Mucosa of descending colon (tissue), 3 donors: ENCODE data around the gene CENPE. TPM values are rescaled to one million over a fixed set of nuclear protein-coding genes. Genes with fewer than 3 reads are reported as not detected.

ENCODE experiments used
- ATAC-seq: fragments of 200-7000 bp; cut with Tn5 transposase; one replicate; pipeline ENCODE4 v1.9.1; 2020; ENCODE audit warnings: mild to moderate bottlenecking, moderate library complexity
- DNase-seq, 3 donors: peaks; one replicate each; pipeline ENCODE4 v3.0.0-alpha.2; 2020
- H3K36me3 ChIP-seq: fragments of 200-600 bp; one replicate; pipeline ENCODE4 v1.8.0; 2021; ENCODE audit warnings: low read depth, mild to moderate bottlenecking
- H3K4me1 ChIP-seq: fragments of 200-600 bp; one replicate; pipeline ENCODE4 v1.8.0; 2021; ENCODE audit warnings: low read depth, mild to moderate bottlenecking
- H3K4me3 ChIP-seq: fragments of 200-600 bp; one replicate; pipeline ENCODE4 v1.8.0; 2021; ENCODE audit warnings: mild to moderate bottlenecking
- H3K9me3 ChIP-seq: fragments of 200-600 bp; one replicate; pipeline ENCODE4 v1.8.0; 2021; ENCODE audit warnings: mild to moderate bottlenecking
- intact Hi-C, 2 donors: fragments of 100-400 bp; cut with DNase I in 1 of 2; cut with micrococcal nuclease in 1 of 2; formaldehyde crosslinking; loops; one replicate each; pipeline versions ENCODE4 v1.11.0 to v1.11.1; 2022; cut with DNase I, micrococcal nuclease
- total RNA-seq, 3 donors: library from RNA; stranded (reverse); fragmentation: NEBNext Ultra II Directional in 2 of 3; extraction: Animal tissue kit (Norgen Biotek cat#: 25700) in 2 of 3; gene quantifications; one replicate each; pipeline versions ENCODE4 v1.2.1 to v1.2.4, GENCODE V29; 2021 to 2023
- TF ChIP-seq, protein P1 (sequence below): fragments of 200-600 bp; IDR thresholded peaks from one replicate; pipeline ENCODE4 v1.8.0; 2022; ENCODE audit warnings: antibody characterized with exemption, mild to moderate bottlenecking
- donor health status: DM: no; HTN: no; CAD: no; lungs with moderate emphysema.
- donor health status: DM: no; HTN: no; CAD: no.
- donor health status: DM: no; HTN: yes; CAD: no.

Gene CENPE
- total RNA-seq, 3 donors from 2014 or later: 1.9 to 9.3 (median 2.8) TPM

DNA sequence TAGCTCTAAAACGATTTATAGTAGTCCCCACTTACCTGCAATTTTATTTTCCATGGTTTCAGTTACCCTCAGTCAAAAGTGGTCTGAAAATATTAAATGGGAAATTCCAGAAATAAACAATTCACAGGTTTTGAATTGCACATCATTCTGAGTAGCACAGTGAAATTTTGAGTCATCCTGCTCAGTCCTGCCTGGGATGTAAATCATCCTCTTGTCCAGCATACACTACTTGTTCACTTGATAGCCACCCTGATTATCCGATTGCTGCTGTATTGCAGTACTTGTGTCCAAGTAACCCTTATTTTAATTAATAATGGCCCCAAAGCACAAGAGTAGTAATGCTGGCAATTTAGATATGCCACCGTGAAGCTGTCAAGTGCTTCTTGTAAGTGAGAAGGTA lies 75.0 kb downstream of the CENPE start:
- ATAC-seq: no peak
- intact Hi-C loops: no loop called here

DNA sequence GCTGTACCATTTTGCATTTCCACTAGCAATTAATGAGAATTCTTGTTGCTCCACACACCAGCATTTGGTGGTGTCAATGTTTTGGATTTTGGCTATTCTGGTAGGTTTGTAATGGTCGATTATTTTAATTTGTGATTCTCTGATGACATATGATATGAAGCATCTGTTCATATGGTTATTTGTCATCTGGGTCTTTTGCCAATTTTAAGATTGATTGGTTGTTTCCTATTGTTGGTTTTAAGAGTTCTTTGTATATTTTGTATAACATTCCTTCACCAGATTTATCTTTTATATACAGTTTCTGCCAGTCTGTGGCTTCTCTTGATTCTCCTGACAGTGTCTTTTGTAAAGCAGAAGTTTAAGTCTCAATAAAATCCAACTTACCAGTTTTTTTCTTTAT lies 80.0 kb downstream of the CENPE start:
- Histone ChIP-seq H3K9me3 (no peaks in the 10 kb centered on the region), H3K4me3 (no peak overlapping the region), H3K4me1 (no peaks in the 10 kb centered on the region), H3K36me3 (no peaks in the 10 kb centered on the region)
- TF ChIP-seq, protein P1, sequence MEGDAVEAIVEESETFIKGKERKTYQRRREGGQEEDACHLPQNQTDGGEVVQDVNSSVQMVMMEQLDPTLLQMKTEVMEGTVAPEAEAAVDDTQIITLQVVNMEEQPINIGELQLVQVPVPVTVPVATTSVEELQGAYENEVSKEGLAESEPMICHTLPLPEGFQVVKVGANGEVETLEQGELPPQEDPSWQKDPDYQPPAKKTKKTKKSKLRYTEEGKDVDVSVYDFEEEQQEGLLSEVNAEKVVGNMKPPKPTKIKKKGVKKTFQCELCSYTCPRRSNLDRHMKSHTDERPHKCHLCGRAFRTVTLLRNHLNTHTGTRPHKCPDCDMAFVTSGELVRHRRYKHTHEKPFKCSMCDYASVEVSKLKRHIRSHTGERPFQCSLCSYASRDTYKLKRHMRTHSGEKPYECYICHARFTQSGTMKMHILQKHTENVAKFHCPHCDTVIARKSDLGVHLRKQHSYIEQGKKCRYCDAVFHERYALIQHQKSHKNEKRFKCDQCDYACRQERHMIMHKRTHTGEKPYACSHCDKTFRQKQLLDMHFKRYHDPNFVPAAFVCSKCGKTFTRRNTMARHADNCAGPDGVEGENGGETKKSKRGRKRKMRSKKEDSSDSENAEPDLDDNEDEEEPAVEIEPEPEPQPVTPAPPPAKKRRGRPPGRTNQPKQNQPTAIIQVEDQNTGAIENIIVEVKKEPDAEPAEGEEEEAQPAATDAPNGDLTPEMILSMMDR: no peak
- no peak for DNase-seq
- intact Hi-C loops: no loop called here
- no peak for ATAC-seq

More for the DNA sequence above, 75.0 kb downstream of the CENPE start:
- Histone ChIP-seq H3K36me3 (no peaks in the 10 kb centered on the region), H3K4me3 (no peak overlapping the region), H3K4me1 (no peaks in the 10 kb centered on the region), H3K9me3 (no peaks in the 10 kb centered on the region)
- TF ChIP-seq, protein P1: no peak
- no peak for DNase-seq

GRCh38 chr4:103111598-103111997 lies 86.5 kb downstream of the CENPE start:
- TF ChIP-seq, protein P1: no peak
- no peak overlapping the region for H3K4me3 ChIP-seq
- H3K9me3 ChIP-seq: no peaks in the 10 kb centered on the region
- DNase-seq (no peak), ATAC-seq (no peak)
- H3K36me3 ChIP-seq: no peaks in the 10 kb centered on the region
- H3K4me1 ChIP-seq: no peaks in the 10 kb centered on the region
- intact Hi-C loops: no loop called here

- intact Hi-C loops: no loop called here
Observed at GRCh38 chr4:103108542-103108941, 89.6 kb downstream of the CENPE start.

GRCh38 chr4:103105558-103106356 lies 92.4 kb downstream of the CENPE start:
- TF ChIP-seq, protein P1: no peak
- no peak for DNase-seq
- H3K4me1 ChIP-seq: no peaks in the 10 kb centered on the region
- H3K36me3 ChIP-seq: no peaks in the 10 kb centered on the region
- no peak for ATAC-seq
- intact Hi-C loops: no loop called here
- H3K9me3 ChIP-seq: no peaks in the 10 kb centered on the region
- no peak overlapping the region for H3K4me3 ChIP-seq

More at GRCh38 chr4:103108542-103108941, 89.6 kb downstream of the CENPE start:
- H3K36me3 ChIP-seq: no peaks in the 10 kb centered on the region
- ATAC-seq (no peak), DNase-seq (no peak)
- TF ChIP-seq, protein P1: no peak
- H3K9me3 ChIP-seq: no peaks in the 10 kb centered on the region
- H3K4me3 ChIP-seq: no peak overlapping the region
- H3K4me1 ChIP-seq: no peaks in the 10 kb centered on the region
